Vagina (tissue), 2 donors: ENCODE results near the gene CUX1.

Experiments
- POLR2A ChIP-seq, 2 donors: fragments of 450-650 bp; IDR thresholded peaks; one replicate each; pipeline ENCODE4 v1.6.1; 2017; ENCODE audit warnings: antibody characterized with exemption in 2 of 2, mild to moderate bottlenecking in 2 of 2, moderate library complexity in 2 of 2
- POLR2AphosphoS5 ChIP-seq, 2 donors: sonication (generic); formaldehyde crosslinking; IDR thresholded peaks; one replicate each; pipeline ENCODE4 v1.9.0; 2017; ENCODE audit warnings: antibody characterized with exemption in 2 of 2, mild to moderate bottlenecking in 2 of 2, low read depth in 1 of 2; ENCODE audit not compliant: insufficient read depth in 1 of 2
- TF ChIP-seq, protein P1 (sequence below), 3 experiments: fragments of 450-650 bp in 2 of 3; fragments of 200-600 bp in 1 of 3; sonication (generic) in 1 of 3; IDR thresholded peaks; one replicate each; pipeline ENCODE4 v1.5.1; 2017 to 2019; ENCODE audit warnings: antibody characterized with exemption in 3 of 3, mild to moderate bottlenecking in 2 of 3, moderate library complexity in 2 of 3

DNA sequence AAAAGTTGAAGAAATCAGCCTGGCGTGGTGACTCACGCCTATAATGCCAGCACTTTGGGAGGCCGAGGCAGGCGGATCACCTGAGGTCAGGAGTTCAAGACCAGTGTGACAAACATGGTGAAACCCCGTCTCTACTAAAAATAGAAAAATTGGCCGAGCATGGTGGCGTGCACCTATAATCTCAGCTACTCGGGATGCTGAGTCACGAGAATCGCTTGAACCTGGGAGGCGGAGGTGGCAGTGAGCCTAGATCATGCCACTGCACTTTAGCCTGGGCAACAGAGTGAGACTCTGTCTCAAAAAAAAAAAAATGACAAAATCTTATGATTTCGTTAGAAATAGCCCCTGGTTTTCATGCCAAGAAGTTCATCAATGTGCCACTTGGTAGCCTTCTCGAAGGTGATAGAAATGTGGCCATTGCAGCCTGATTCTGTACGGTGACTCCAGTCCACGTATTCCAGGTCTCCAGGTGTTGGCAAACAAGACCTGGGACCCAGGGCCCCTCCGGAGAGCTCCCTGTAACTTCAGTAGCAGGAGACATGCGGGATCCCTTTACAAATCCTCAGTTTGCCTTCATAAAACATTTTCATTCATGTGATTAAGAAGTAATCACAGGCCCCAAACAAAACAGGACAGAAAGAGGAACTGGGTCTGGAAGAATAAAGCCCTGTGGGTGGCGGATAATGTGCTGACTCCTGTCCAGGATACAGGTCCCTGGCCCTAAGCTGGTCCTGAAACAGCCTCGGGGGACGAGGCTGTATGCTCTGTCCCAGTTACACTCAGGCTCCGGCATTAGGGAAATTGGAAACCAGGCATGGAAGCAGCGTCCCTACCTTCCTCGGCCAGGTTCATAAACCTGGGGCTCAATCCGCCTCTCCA, 262.0 kb downstream of the CUX1 start:
- TF ChIP-seq, protein P1, sequence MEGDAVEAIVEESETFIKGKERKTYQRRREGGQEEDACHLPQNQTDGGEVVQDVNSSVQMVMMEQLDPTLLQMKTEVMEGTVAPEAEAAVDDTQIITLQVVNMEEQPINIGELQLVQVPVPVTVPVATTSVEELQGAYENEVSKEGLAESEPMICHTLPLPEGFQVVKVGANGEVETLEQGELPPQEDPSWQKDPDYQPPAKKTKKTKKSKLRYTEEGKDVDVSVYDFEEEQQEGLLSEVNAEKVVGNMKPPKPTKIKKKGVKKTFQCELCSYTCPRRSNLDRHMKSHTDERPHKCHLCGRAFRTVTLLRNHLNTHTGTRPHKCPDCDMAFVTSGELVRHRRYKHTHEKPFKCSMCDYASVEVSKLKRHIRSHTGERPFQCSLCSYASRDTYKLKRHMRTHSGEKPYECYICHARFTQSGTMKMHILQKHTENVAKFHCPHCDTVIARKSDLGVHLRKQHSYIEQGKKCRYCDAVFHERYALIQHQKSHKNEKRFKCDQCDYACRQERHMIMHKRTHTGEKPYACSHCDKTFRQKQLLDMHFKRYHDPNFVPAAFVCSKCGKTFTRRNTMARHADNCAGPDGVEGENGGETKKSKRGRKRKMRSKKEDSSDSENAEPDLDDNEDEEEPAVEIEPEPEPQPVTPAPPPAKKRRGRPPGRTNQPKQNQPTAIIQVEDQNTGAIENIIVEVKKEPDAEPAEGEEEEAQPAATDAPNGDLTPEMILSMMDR (IDR thresholded peaks at IDR 0.05) = no peak
- TF ChIP-seq POLR2AphosphoS5 (IDR thresholded peaks at IDR 0.05; ENCODE audit: insufficient read depth in 1 of 2, low read depth in 1 of 2) (no peak), POLR2A (IDR thresholded peaks at IDR 0.05) (no peak)
